DND-41 (cell line): ENCODE results near the gene AK8.

Source experiments
- CTCF ChIP-seq: IDR thresholded peaks from 2 replicates; pipeline ENCODE4 v1.5.1; 2012; ENCODE audit warnings: borderline replicate concordance, low read length, moderate library complexity, mild to moderate bottlenecking; ENCODE audit not compliant: poor library complexity, severe bottlenecking; ENCODE audit errors: extremely low read depth
- EZH2 ChIP-seq: IDR thresholded peaks from 3 replicates; pipeline ENCODE4 v1.6.1; 2012; ENCODE audit warnings: borderline replicate concordance, low read depth, mild to moderate bottlenecking, moderate library complexity, low read length, inconsistent platforms; ENCODE audit not compliant: severe bottlenecking

- TF ChIP-seq CTCF (no peak), EZH2 (no peak)
Observed at GRCh38 chr9:132708769-132709430, 169.2 kb downstream of the AK8 start.
